OCI-LY3 (cell line): ENCODE measurements around the gene ETNK2.

ENCODE experiments used
- H2AFZ ChIP-seq: fragments of 200-600, 300-600 bp; shearing (Covaris generic); 2 replicates; pipeline ENCODE4 v1.6.0; 2014; ENCODE audit warnings: antibody characterized with exemption, low read depth, low read length
- H3K27ac ChIP-seq: fragments of 200-600, 300-600 bp; sonication (generic); 2 replicates; pipeline ENCODE4 v1.5.1; 2014; ENCODE audit warnings: mild to moderate bottlenecking, low read length, moderate library complexity, mixed read lengths
- H3K27me3 ChIP-seq: fragments of 200-600, 300-600 bp; sonication (generic); 2 replicates; pipeline ENCODE4 v1.6.1; 2014; ENCODE audit warnings: low read depth, low read length, mixed read lengths
- H3K36me3 ChIP-seq: fragments of 200-600, 300-600 bp; sonication (generic); replicated peaks from 2 replicates; pipeline ENCODE3; 2014; ENCODE audit warnings: low read depth, low read length, mixed read lengths
- H3K4me1 ChIP-seq: fragments of 300-600, 200-600 bp; sonication (generic); 2 replicates; pipeline ENCODE4 v1.6.1; 2014; ENCODE audit warnings: low read length, mixed read lengths
- H3K4me2 ChIP-seq: fragments of 200-600, 300-600 bp; sonication (generic); 2 replicates; pipeline ENCODE4 v1.6.1; 2014; ENCODE audit warnings: low read length, mixed read lengths
- H3K4me3 ChIP-seq: fragments of 300-600, 200-600 bp; sonication (generic); 2 replicates; pipeline ENCODE4 v1.5.1; 2014; ENCODE audit warnings: antibody characterized with exemption, mild to moderate bottlenecking, low read length, moderate library complexity
- H3K79me2 ChIP-seq: fragments of 300-600, 200-600 bp; shearing (Covaris generic); 2 replicates; pipeline ENCODE4 v1.6.1; 2014; ENCODE audit warnings: mild to moderate bottlenecking, low read length, mixed read lengths
- H3K9ac ChIP-seq: fragments of 300-600, 200-600 bp; shearing (Covaris generic); 2 replicates; pipeline ENCODE4 v1.6.0; 2014; ENCODE audit warnings: mild to moderate bottlenecking, low read length, moderate library complexity
- H3K9me3 ChIP-seq: fragments of 200-600, 300-600 bp; shearing (Covaris generic); 2 replicates; pipeline ENCODE4 v1.6.1; 2014; ENCODE audit warnings: low read length, mixed read lengths; ENCODE audit not compliant: insufficient read depth
- H4K20me1 ChIP-seq: fragments of 200-600, 300-600 bp; sonication (generic); 2 replicates; pipeline ENCODE4 v1.6.1; 2016; ENCODE audit warnings: low read length, mixed read lengths; ENCODE audit not compliant: insufficient read depth
- EZH2phosphoT487 ChIP-seq: fragments of 200-600 bp; shearing (Covaris generic); IDR thresholded peaks from 2 replicates; pipeline ENCODE4 v1.6.1; 2018; ENCODE audit warnings: antibody characterized with exemption, mixed run types, low read depth
- TF ChIP-seq, protein P1 (sequence below): fragments of 200-600, 300-600 bp; sonication (generic); IDR thresholded peaks from 2 replicates; pipeline ENCODE4 v1.5.1; 2014; ENCODE audit warnings: antibody characterized with exemption, low read length, low read depth

The ETNK2 gene

DNA sequence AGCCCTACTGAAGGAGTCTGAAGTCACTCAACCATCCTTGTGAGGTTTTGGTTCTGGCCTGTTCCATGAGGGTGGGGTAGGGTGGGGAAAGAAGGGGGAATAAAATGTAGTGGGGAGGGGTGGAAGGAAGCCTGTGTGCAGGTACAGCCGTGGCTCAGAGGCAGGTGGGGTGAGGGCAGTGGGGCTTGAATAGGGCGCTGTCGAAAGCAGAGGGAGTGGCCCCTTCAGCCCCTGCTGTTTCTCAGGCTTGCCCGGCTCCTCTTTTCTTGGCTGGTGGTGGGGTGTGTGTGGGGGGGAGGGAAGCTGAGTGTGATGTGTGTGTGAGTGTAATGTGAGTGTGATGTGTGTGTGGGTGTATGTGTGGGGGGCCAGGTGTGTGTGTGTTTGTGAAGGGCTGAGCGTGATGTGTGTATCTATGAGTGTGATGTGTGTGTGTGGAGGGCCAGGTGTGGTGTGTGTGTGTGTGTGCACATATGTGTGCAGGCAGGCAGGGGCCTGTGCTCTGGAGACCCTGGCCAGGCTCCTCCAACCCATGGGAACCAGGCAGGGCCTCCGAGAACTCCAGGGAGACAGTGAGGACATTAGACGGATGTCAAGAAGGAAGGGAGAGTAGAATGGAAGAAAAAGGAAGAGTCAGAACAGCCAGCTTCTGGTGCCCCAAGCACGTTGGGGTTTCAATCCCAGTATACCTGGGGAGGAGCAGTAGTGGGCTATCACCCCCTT is 69.9 kb downstream of the ETNK2 start:
- Histone ChIP-seq H3K4me3 (no peak overlapping the region), H4K20me1 (no peaks in the 10 kb centered on the region), H3K27me3 (peaks cover 8% of the 10 kb centered on the region), H3K4me1 (no peaks in the 10 kb centered on the region), H3K9ac (no peak overlapping the region), H3K4me2 (no peak overlapping the region), H3K36me3 (no peaks in the 10 kb centered on the region), H3K27ac (no peak overlapping the region), H3K79me2 (no peaks in the 10 kb centered on the region), H2AFZ (no peak overlapping the region), H3K9me3 (no peaks in the 10 kb centered on the region)
- TF ChIP-seq, protein P1, sequence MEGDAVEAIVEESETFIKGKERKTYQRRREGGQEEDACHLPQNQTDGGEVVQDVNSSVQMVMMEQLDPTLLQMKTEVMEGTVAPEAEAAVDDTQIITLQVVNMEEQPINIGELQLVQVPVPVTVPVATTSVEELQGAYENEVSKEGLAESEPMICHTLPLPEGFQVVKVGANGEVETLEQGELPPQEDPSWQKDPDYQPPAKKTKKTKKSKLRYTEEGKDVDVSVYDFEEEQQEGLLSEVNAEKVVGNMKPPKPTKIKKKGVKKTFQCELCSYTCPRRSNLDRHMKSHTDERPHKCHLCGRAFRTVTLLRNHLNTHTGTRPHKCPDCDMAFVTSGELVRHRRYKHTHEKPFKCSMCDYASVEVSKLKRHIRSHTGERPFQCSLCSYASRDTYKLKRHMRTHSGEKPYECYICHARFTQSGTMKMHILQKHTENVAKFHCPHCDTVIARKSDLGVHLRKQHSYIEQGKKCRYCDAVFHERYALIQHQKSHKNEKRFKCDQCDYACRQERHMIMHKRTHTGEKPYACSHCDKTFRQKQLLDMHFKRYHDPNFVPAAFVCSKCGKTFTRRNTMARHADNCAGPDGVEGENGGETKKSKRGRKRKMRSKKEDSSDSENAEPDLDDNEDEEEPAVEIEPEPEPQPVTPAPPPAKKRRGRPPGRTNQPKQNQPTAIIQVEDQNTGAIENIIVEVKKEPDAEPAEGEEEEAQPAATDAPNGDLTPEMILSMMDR: no peak

DNA sequence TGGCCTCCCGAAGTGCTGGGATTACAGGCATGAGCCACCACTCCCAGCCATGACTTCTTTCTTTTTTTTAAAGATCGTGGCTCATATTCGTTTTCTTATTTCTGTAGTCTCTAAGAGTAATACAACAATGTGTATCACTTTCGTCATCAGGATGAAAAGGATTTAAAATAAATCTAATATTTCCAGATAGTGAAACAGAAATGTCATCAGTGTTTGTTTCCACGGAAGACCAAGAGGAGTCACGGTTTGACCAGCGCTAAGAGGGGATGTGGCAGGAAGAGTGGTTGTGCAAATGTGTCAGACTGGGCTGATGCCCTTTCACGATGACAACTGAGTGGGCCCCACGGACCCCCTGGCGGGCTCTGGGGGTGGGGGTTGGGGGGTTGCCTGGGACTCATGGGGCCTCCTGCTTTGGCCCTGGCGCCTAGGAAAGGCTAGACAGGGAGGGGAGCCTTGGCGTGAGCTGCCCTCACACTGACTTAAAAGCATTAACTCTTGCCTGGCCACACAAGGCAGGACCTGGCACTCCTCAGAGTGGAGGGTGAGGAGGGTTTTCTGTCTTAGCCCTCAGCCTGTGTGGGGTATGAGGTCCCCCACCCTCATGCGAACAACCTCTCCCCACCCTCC is 70.6 kb downstream of the ETNK2 start:
- no peaks in the 10 kb centered on the region for H3K79me2 ChIP-seq

More for the DNA sequence above, 70.6 kb downstream of the ETNK2 start:
- no peak overlapping the region for H3K4me2 ChIP-seq
- H3K27me3 ChIP-seq: peaks cover 14% of the 10 kb centered on the region
- TF ChIP-seq EZH2phosphoT487: no peak
- TF ChIP-seq, protein P1: no peak
- H3K4me3 ChIP-seq: no peak overlapping the region
- no peak overlapping the region for H3K27ac ChIP-seq
- no peaks in the 10 kb centered on the region for H3K36me3 ChIP-seq
- H2AFZ ChIP-seq: no peak overlapping the region
- H3K4me1 ChIP-seq: no peaks in the 10 kb centered on the region
- H3K9me3 ChIP-seq: no peaks in the 10 kb centered on the region
- no peak overlapping the region for H3K9ac ChIP-seq
- H4K20me1 ChIP-seq: no peaks in the 10 kb centered on the region
